ENCODE data around the gene OR4C13. TPM values are rescaled to one million over a fixed set of nuclear protein-coding genes. Genes with fewer than 3 reads are reported as not detected.
"Not testable (repeated sequence)": the region's sequence is repeated elsewhere in the genome, so short reads cannot be mapped to it uniquely, and the experiment has no call there.

OR4C13 gene
- total RNA-seq, result not detected
- total RNA-seq (2013), result not detected

- H3K4me3 Mint-ChIP-seq, result no peak within 1 kb of the TSS
- H3K36me3 ChIP-seq (ENCODE audit: control insufficient read depth, insufficient read depth, low read length), result no peaks in the 10 kb centered on the region
- H3K27ac ChIP-seq (ENCODE audit: low read length), result no peak within 1 kb of the TSS
- no peaks in the 10 kb centered on the region for H3K36me3 Mint-ChIP-seq
- no peak within 1 kb of the TSS for H3K27ac Mint-ChIP-seq
- WGBS (ENCODE audit: insufficient coverage), result no CpG with 5 or more reads among the region's 1 CpG
- H3K9me3 Mint-ChIP-seq, result peaks cover 10 to 15% of the 10 kb centered on the region in 2 donors
- no peaks in the 10 kb centered on the region for H3K4me1 ChIP-seq (ENCODE audit: control insufficient read depth, insufficient read depth, low read length)
- no peak for ATAC-seq
- DNase-seq, result no peak
- H3K9me3 ChIP-seq (ENCODE audit: control insufficient read depth, insufficient read depth, low read length), result peaks cover 8% of the 10 kb centered on the region
- intact Hi-C loops (cut with micrococcal nuclease), result no loop called here
- H3K4me3 ChIP-seq (ENCODE audit: low read length), result no peak within 1 kb of the TSS
- H3K27me3 ChIP-seq (ENCODE audit: control insufficient read depth, insufficient read depth, low read length), result no peaks in the 10 kb centered on the region
- no peaks in the 10 kb centered on the region for H3K4me1 Mint-ChIP-seq
- TF ChIP-seq CTCF (IDR thresholded peaks at IDR 0.05), result no peak
- no peaks in the 10 kb centered on the region for H3K27me3 Mint-ChIP-seq (ENCODE audit: low read depth in 2 of 2)
Measured at GRCh38 chr11:49952091-49952490, at the start of gene OR4C13. Gene OR4C13 (plus strand): TSS chr11:49952391. CDS start chr11:49952423, 32 bp downstream.

GRCh38 chr11:49911516-49911915, 40.7 kb upstream of the OR4C13 start:
- DNase-seq; H3K9me3 ChIP-seq (ENCODE audit: control insufficient read depth, insufficient read depth, low read length); H3K4me3 Mint-ChIP-seq; H3K27ac Mint-ChIP-seq; ATAC-seq; intact Hi-C loops (cut with micrococcal nuclease); H3K27ac ChIP-seq (ENCODE audit: low read length); H3K4me1 ChIP-seq (ENCODE audit: control insufficient read depth, insufficient read depth, low read length); H3K4me1 Mint-ChIP-seq; H3K4me3 ChIP-seq (ENCODE audit: low read length); H3K27me3 Mint-ChIP-seq (ENCODE audit: low read depth in 2 of 2); H3K27me3 ChIP-seq (ENCODE audit: control insufficient read depth, insufficient read depth, low read length); H3K36me3 ChIP-seq (ENCODE audit: control insufficient read depth, insufficient read depth, low read length): not testable (repeated sequence)
- H3K36me3 Mint-ChIP-seq, result peaks cover 17% of the 10 kb centered on the region
- 91% methylated on average over 13 of the region's 13 CpGs for WGBS (ENCODE audit: insufficient coverage)
- peaks cover 15% of the 10 kb centered on the region in 2 donors for H3K9me3 Mint-ChIP-seq

- H3K4me3 ChIP-seq (ENCODE audit: low read length); H3K27me3 ChIP-seq (ENCODE audit: control insufficient read depth, insufficient read depth, low read length); H3K27ac ChIP-seq (ENCODE audit: low read length); H3K36me3 ChIP-seq (ENCODE audit: control insufficient read depth, insufficient read depth, low read length); intact Hi-C loops (cut with micrococcal nuclease); H3K27ac Mint-ChIP-seq; H3K4me1 ChIP-seq (ENCODE audit: control insufficient read depth, insufficient read depth, low read length); H3K27me3 Mint-ChIP-seq (ENCODE audit: low read depth in 2 of 2); H3K9me3 ChIP-seq (ENCODE audit: control insufficient read depth, insufficient read depth, low read length); H3K36me3 Mint-ChIP-seq; DNase-seq; H3K4me3 Mint-ChIP-seq; ATAC-seq; H3K4me1 Mint-ChIP-seq: not testable (repeated sequence)
- 29% methylated on average over 1 of the region's 1 CpG for WGBS (ENCODE audit: insufficient coverage)
- H3K9me3 Mint-ChIP-seq, result peaks cover 16 to 18% of the 10 kb centered on the region in 2 donors
Measured at GRCh38 chr11:49948701-49949100, 3.5 kb upstream of the OR4C13 start.

GRCh38 chr11:49973439-49973838, 21.2 kb downstream of the OR4C13 start:
- intact Hi-C loops (cut with micrococcal nuclease); H3K4me1 Mint-ChIP-seq; ATAC-seq; H3K27ac Mint-ChIP-seq; H3K27me3 ChIP-seq (ENCODE audit: control insufficient read depth, insufficient read depth, low read length); H3K9me3 ChIP-seq (ENCODE audit: control insufficient read depth, insufficient read depth, low read length); H3K36me3 Mint-ChIP-seq; H3K36me3 ChIP-seq (ENCODE audit: control insufficient read depth, insufficient read depth, low read length); H3K4me1 ChIP-seq (ENCODE audit: control insufficient read depth, insufficient read depth, low read length); DNase-seq; H3K4me3 Mint-ChIP-seq; H3K4me3 ChIP-seq (ENCODE audit: low read length); H3K27ac ChIP-seq (ENCODE audit: low read length); H3K27me3 Mint-ChIP-seq (ENCODE audit: low read depth in 2 of 2): not testable (repeated sequence)
- WGBS (ENCODE audit: insufficient coverage), result 100% methylated on average over 2 of the region's 4 CpGs
- H3K9me3 Mint-ChIP-seq, result peaks cover 11 to 18% of the 10 kb centered on the region in 2 donors

- H3K27ac Mint-ChIP-seq; H3K4me3 Mint-ChIP-seq; H3K4me1 ChIP-seq (ENCODE audit: control insufficient read depth, insufficient read depth, low read length); DNase-seq; H3K36me3 Mint-ChIP-seq; intact Hi-C loops (cut with micrococcal nuclease); H3K27ac ChIP-seq (ENCODE audit: low read length); H3K9me3 ChIP-seq (ENCODE audit: control insufficient read depth, insufficient read depth, low read length); H3K27me3 ChIP-seq (ENCODE audit: control insufficient read depth, insufficient read depth, low read length); H3K4me1 Mint-ChIP-seq; H3K4me3 ChIP-seq (ENCODE audit: low read length); ATAC-seq; H3K36me3 ChIP-seq (ENCODE audit: control insufficient read depth, insufficient read depth, low read length); H3K27me3 Mint-ChIP-seq (ENCODE audit: low read depth in 2 of 2): not testable (repeated sequence)
- WGBS (ENCODE audit: insufficient coverage), result 60% methylated on average over 1 of the region's 1 CpG
- peaks cover 18 to 27% of the 10 kb centered on the region in 2 donors for H3K9me3 Mint-ChIP-seq
Measured at GRCh38 chr11:49982435-49982834, 30.2 kb downstream of the OR4C13 start, which contains the start of gene OR4C12. Gene OR4C12 (minus strand): TSS chr11:49982535. CDS start chr11:49982501, 34 bp downstream.
